Measurements from ENCODE around the gene SOCS3. TPM values are rescaled to one million over a fixed set of nuclear protein-coding genes. Genes with fewer than 3 reads are reported as not detected.

Gene SOCS3
- polyA plus RNA-seq, 2 of the 4 experiments (the other 2 are of a cell fraction) = 13.5 to 14.7 TPM

DNA sequence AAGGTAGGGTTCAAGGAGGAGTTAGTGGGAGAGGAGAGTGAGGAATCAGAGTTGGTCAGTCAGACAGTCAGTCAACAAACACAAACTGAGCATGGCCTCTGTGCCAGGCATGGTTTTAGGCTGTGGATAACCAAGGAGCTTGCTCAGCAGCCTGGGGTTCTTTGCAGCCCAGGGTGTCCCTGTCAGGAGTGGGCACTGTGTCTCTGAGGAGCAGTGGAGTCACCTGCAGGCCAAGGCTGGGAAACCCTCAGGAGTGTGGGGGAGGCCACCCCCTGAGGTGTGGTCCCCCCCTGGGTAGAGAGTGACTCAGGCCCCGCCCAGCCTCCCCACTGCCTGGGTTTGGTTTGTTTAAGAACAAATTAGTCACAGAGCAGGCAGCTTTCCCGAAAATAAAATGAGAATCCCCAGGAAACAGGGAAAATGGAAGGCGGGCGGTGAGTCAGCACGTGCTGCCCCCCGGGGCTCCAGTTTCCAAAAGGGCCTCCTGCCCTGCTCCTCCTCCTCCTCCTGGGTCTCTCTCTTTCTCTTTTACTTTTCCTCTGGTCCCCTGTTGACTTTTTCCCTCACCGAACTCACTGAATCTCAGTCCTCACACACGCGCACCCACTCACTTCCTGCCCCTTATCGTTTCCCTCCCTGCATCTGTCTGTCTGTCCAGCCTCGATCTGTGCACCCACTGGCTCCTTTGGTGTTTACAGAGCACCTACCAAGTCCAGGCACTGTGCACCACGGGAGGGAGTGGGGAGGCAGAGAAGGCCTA, 44.3 kb downstream of the SOCS3 start:
- POLR2A ChIA-PET = interaction anchor here (1.1 to 2.9 kb wide), 5 partner anchors 10 to 45 kb away, joined by 4 to 25 read pairs (median 8); partner anchors contain the start of gene SOCS3
- WGBS (ENCODE audit: missing lambda C conversion rate) = 4% methylated on average over 12 of the region's 12 CpGs
- peak overlapping the region; percentile 29 for H3K4me3 ChIP-seq
- ATAC-seq (peak; percentile 48 to 60), DNase-seq (ENCODE audit: low read depth in 1 of 2, low spot score in 1 of 2) (peak; percentile 94 to 99), FAIRE-seq (peak; percentile 92)
- CTCF ChIA-PET = interaction anchor here (0.6 to 17.0 kb wide), 17 partner anchors 10 to 450 kb away, joined by 3 to 249 read pairs (median 6); partner anchors contain the start of gene SOCS3
- no peaks in the 10 kb centered on the region for H3K9me3 ChIP-seq
- H3K27ac ChIP-seq = peak overlapping the region; percentile 94 to 95
- peaks cover 49% of the 10 kb centered on the region for H3K4me1 ChIP-seq
- peak overlapping the region; percentile 90 for H3K4me2 ChIP-seq
- no peak for TF ChIP-seq ZSCAN20 (CRISPR knock-in tag; IDR thresholded peaks at IDR 0.05)
- peak in 1 of 2 experiments; percentile 68; a peak in 1 of 4 replicates for TF ChIP-seq CEBPB (IDR thresholded peaks at IDR 0.05)
- TF ChIP-seq ZNF302 (CRISPR knock-in tag; IDR thresholded peaks at IDR 0.05) = peak; percentile 30; the same call in 1 of the 2 replicates
- TF ChIP-seq, protein P1, sequence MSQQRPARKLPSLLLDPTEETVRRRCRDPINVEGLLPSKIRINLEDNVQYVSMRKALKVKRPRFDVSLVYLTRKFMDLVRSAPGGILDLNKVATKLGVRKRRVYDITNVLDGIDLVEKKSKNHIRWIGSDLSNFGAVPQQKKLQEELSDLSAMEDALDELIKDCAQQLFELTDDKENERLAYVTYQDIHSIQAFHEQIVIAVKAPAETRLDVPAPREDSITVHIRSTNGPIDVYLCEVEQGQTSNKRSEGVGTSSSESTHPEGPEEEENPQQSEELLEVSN (IDR thresholded peaks at IDR 0.05; ENCODE audit: borderline replicate concordance, low read depth) = peak; percentile 81
- peak; percentile 74; the same call in 1 of the 2 replicates for TF ChIP-seq MYC (IDR thresholded peaks at IDR 0.05; ENCODE audit: borderline replicate concordance, low read length)
- TF ChIP-seq, protein P2, sequence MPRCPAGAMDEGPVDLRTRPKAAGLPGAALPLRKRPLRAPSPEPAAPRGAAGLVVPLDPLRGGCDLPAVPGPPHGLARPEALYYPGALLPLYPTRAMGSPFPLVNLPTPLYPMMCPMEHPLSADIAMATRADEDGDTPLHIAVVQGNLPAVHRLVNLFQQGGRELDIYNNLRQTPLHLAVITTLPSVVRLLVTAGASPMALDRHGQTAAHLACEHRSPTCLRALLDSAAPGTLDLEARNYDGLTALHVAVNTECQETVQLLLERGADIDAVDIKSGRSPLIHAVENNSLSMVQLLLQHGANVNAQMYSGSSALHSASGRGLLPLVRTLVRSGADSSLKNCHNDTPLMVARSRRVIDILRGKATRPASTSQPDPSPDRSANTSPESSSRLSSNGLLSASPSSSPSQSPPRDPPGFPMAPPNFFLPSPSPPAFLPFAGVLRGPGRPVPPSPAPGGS (IDR thresholded peaks at IDR 0.05) = peak; percentile 93
- no peak for TF ChIP-seq PHF8 (IDR thresholded peaks at IDR 0.05; ENCODE audit: borderline replicate concordance, low read depth)
- peak; percentile 60 for TF ChIP-seq SMC3 (IDR thresholded peaks at IDR 0.05)
- TF ChIP-seq, protein P3, sequence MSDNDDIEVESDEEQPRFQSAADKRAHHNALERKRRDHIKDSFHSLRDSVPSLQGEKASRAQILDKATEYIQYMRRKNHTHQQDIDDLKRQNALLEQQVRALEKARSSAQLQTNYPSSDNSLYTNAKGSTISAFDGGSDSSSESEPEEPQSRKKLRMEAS (IDR thresholded peaks at IDR 0.05) = peak; percentile 95
- TF ChIP-seq CBX2 (IDR thresholded peaks at IDR 0.05; ENCODE audit: borderline replicate concordance, low read depth) = no peak
- TF ChIP-seq, protein P4, sequence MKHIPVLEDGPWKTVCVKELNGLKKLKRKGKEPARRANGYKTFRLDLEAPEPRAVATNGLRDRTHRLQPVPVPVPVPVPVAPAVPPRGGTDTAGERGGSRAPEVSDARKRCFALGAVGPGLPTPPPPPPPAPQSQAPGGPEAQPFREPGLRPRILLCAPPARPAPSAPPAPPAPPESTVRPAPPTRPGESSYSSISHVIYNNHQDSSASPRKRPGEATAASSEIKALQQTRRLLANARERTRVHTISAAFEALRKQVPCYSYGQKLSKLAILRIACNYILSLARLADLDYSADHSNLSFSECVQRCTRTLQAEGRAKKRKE (CRISPR knock-in tag; IDR thresholded peaks at IDR 0.05; ENCODE audit: low read depth) = peak; percentile 80
- TF ChIP-seq RCOR1 (IDR thresholded peaks at IDR 0.05; ENCODE audit: low read depth, low read length) = no peak
- no peak for TF ChIP-seq NR3C1 (IDR thresholded peaks at IDR 0.05)
- TF ChIP-seq MAZ (IDR thresholded peaks at IDR 0.05; ENCODE audit: borderline replicate concordance, low read depth, low read length) = peak; percentile 86; the same call in 1 of the 2 replicates
- TF ChIP-seq HOXB13 (CRISPR knock-in tag; IDR thresholded peaks at IDR 0.05; ENCODE audit: low read depth) = peak; percentile 93
- peak; percentile 56 for TF ChIP-seq FOXS1 (CRISPR knock-in tag; IDR thresholded peaks at IDR 0.05)
- TF ChIP-seq EP300 (IDR thresholded peaks at IDR 0.05) = peak; percentile 67 to 78; a peak in 3 of 5 replicates
- TF ChIP-seq FOSL2 (IDR thresholded peaks at IDR 0.05) = peak; percentile 93
- TF ChIP-seq FOSL2 (CRISPR knock-in tag; IDR thresholded peaks at IDR 0.05) = peak; percentile 98
- TF ChIP-seq JUNB (IDR thresholded peaks at IDR 0.05) = peak; percentile 94
- TF ChIP-seq RARB (CRISPR knock-in tag; IDR thresholded peaks at IDR 0.05) = peak; percentile 64; the same call in 1 of the 2 replicates
- no peak for TF ChIP-seq CHD2 (IDR thresholded peaks at IDR 0.05; ENCODE audit: low read length, partially characterized antibody)
- peak; percentile 82 for TF ChIP-seq HOXB5 (CRISPR knock-in tag; IDR thresholded peaks at IDR 0.05)
- peak; percentile 37; the same call in 1 of the 2 replicates for TF ChIP-seq HOXA7 (CRISPR knock-in tag; IDR thresholded peaks at IDR 0.05)
- no peak; the same call in 1 of the 2 replicates for TF ChIP-seq HDAC2 (IDR thresholded peaks at IDR 0.05)
- TF ChIP-seq, protein P5, sequence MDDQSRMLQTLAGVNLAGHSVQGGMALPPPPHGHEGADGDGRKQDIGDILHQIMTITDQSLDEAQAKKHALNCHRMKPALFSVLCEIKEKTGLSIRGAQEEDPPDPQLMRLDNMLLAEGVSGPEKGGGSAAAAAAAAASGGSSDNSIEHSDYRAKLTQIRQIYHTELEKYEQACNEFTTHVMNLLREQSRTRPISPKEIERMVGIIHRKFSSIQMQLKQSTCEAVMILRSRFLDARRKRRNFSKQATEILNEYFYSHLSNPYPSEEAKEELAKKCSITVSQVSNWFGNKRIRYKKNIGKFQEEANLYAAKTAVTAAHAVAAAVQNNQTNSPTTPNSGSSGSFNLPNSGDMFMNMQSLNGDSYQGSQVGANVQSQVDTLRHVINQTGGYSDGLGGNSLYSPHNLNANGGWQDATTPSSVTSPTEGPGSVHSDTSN (IDR thresholded peaks at IDR 0.05) = peak; percentile 80
- no peak for TF ChIP-seq ESRRA (IDR thresholded peaks at IDR 0.05; ENCODE audit: borderline replicate concordance, low read length)
- TF ChIP-seq KDM1A (IDR thresholded peaks at IDR 0.05; ENCODE audit: low read depth) = 0 out of 2 replicates have a peak, but pooled peaks have one; percentile 14
- TF ChIP-seq, protein P6, sequence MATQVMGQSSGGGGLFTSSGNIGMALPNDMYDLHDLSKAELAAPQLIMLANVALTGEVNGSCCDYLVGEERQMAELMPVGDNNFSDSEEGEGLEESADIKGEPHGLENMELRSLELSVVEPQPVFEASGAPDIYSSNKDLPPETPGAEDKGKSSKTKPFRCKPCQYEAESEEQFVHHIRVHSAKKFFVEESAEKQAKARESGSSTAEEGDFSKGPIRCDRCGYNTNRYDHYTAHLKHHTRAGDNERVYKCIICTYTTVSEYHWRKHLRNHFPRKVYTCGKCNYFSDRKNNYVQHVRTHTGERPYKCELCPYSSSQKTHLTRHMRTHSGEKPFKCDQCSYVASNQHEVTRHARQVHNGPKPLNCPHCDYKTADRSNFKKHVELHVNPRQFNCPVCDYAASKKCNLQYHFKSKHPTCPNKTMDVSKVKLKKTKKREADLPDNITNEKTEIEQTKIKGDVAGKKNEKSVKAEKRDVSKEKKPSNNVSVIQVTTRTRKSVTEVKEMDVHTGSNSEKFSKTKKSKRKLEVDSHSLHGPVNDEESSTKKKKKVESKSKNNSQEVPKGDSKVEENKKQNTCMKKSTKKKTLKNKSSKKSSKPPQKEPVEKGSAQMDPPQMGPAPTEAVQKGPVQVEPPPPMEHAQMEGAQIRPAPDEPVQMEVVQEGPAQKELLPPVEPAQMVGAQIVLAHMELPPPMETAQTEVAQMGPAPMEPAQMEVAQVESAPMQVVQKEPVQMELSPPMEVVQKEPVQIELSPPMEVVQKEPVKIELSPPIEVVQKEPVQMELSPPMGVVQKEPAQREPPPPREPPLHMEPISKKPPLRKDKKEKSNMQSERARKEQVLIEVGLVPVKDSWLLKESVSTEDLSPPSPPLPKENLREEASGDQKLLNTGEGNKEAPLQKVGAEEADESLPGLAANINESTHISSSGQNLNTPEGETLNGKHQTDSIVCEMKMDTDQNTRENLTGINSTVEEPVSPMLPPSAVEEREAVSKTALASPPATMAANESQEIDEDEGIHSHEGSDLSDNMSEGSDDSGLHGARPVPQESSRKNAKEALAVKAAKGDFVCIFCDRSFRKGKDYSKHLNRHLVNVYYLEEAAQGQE (IDR thresholded peaks at IDR 0.05) = no peak
- TF ChIP-seq, protein P7, sequence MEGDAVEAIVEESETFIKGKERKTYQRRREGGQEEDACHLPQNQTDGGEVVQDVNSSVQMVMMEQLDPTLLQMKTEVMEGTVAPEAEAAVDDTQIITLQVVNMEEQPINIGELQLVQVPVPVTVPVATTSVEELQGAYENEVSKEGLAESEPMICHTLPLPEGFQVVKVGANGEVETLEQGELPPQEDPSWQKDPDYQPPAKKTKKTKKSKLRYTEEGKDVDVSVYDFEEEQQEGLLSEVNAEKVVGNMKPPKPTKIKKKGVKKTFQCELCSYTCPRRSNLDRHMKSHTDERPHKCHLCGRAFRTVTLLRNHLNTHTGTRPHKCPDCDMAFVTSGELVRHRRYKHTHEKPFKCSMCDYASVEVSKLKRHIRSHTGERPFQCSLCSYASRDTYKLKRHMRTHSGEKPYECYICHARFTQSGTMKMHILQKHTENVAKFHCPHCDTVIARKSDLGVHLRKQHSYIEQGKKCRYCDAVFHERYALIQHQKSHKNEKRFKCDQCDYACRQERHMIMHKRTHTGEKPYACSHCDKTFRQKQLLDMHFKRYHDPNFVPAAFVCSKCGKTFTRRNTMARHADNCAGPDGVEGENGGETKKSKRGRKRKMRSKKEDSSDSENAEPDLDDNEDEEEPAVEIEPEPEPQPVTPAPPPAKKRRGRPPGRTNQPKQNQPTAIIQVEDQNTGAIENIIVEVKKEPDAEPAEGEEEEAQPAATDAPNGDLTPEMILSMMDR (IDR thresholded peaks at IDR 0.05) = peak; percentile 50; the same call in 2 of the 3 replicates

Measured in A549 (cell line).